Putamen (tissue), 1 donor: Measurements from ENCODE around the gene COX5A.

ENCODE experiments used
- DNase-seq: peaks from one replicate; pipeline ENCODE4 v3.0.0-alpha.2; 2016; ENCODE audit warnings: low spot score

Gene COX5A

DNA sequence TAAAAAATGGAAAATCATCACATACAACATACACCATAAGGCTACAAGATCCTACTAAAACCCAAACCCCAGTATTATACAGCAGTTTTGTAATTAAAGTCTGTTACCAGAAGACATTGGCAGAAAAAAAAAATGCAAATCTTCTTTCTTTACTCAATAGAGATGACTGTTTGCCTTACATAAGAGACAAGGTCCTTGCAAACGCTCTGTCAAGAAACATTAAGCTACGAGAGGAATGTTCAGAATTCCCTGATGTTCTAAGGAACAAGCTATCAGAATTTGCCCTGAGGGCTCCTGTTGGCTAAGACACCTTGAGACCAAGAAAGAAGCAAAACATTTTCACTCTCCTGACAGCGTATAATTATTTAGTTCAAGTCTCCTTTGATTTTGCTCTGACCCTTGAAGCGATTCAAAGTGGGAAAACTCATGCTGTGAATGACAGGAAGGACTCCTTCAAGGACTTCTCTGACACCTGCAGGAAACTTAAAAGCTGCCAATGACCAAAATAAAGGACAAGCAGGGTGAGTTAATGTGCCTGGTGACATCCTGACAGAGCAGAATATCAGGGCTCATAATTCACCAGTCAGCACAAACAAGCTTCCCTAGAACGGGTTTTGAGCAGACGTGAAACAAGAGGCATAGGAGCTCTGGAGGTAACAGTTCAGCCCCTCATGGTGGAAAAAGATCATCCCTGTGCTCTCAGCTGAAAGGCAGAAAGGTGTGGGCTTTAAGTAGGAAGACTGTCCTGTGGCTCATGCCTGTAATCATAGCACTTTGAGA, 67.2 kb downstream of the COX5A start:
- no peak for DNase-seq
